H7 (cell line): Measurements from ENCODE around the gene FEM1C. TPM values are rescaled to one million over a fixed set of nuclear protein-coding genes. Genes with fewer than 3 reads are reported as not detected.

Experiments used
- DNase-seq: peaks from one replicate; pipeline ENCODE4 v3.0.0; 2012
- H3K27me3 ChIP-seq: 2 replicates; pipeline ENCODE4 v1.6.0; 2011; ENCODE audit warnings: mild to moderate bottlenecking, low read length; ENCODE audit not compliant: control insufficient read depth, insufficient read depth
- H3K36me3 ChIP-seq: replicated peaks from 2 replicates; pipeline ENCODE4 v1.5.1; 2011; ENCODE audit warnings: low read length; ENCODE audit not compliant: control insufficient read depth, insufficient read depth
- H3K4me3 ChIP-seq: 2 replicates; pipeline ENCODE4 v1.5.1; 2011; ENCODE audit warnings: low read depth, mild to moderate bottlenecking, control low read depth, low read length, moderate library complexity; ENCODE audit not compliant: insufficient read depth
- total RNA-seq: library from RNA; depleted of rRNA; stranded (reverse); fragments of >200 nt; shearing (Covaris generic); gene quantifications from 2 replicates; pipeline ENCODE4 v1.2.3, GENCODE V29; 2014

FEM1C gene
- total RNA-seq, 1 experiment from 2014 or later, result 8.7 TPM

- Histone ChIP-seq H3K27me3 (no peaks in the 10 kb centered on the region), H3K36me3 (peaks cover 3% of the 10 kb centered on the region; the same call in 1 of the 2 replicates), H3K4me3 (peak overlapping the region; percentile 55)
- DNase-seq, result no peak
Observed at GRCh38 chr5:115544043-115544435, 536 bp downstream of the FEM1C start.

DNA sequence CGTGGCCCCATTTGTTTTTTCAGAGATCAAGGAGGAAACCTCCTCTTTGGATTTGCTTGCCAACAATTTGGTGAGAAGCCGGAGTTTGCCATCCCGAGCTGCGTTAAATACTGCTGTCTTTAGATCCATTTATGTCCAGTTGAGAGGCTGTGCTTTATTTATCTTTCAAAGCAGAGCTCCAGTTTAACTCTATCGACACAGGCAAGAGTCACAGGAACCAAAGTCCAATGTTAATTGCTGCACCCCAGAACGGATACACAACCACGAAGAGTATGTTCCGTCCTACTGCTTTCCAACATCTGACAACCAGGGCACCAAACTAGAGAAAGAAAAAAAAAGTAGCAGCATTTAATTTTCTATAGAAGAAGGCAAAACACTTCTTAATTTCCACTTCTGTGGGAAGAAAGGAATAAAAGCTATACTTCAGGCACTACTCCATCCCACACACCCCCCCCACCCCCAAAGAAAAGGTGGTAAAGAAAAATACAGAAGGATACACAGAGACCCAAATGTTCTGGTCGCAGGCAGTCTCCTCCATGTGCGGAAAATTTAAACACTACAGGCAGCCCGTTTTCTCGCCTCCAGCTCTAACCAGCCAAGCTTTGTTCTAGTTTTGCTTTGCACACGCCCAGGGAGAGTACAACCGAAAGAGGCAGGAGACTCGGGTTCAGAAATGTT is 1.1 kb downstream of the FEM1C start:
- Histone ChIP-seq H3K27me3 (no peaks in the 10 kb centered on the region), H3K36me3 (peaks cover 3% of the 10 kb centered on the region), H3K4me3 (peak overlapping the region; percentile 55)
- peak; percentile 11 for DNase-seq

- H3K36me3 ChIP-seq, result peaks cover 3% of the 10 kb centered on the region
- DNase-seq, result peak; percentile 2
- peak overlapping the region; percentile 55 for H3K4me3 ChIP-seq
- no peaks in the 10 kb centered on the region for H3K27me3 ChIP-seq
Observed at GRCh38 chr5:115542651-115543364, 1.8 kb downstream of the FEM1C start.

GRCh38 chr5:115542086-115542485 is 2.5 kb downstream of the FEM1C start:
- H3K36me3 ChIP-seq, result peaks cover 3% of the 10 kb centered on the region
- DNase-seq, result no peak
- H3K27me3 ChIP-seq, result no peaks in the 10 kb centered on the region
- no peak overlapping the region for H3K4me3 ChIP-seq

DNA sequence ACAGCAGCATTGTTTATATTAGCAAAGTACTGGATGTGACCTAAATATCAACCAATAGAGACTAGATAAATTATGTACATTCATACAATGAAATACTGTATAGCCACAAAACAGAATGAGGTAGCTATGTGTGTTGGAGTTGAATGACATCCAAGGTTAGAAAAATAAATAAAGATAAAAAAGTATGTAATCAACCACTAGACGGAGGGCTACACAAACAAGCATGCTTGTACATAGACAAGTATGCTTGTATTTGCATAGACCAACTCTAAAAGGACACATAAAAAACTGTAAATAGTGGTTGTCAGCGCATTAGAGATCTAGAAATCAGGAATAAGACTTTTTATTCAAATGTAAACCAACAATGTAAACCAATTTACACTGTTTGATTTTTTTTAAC is 3.0 kb downstream of the FEM1C start:
- peaks cover 3% of the 10 kb centered on the region for H3K36me3 ChIP-seq
- H3K4me3 ChIP-seq, result no peak overlapping the region; the same call in 1 of the 2 replicates
- DNase-seq, result no peak
- no peaks in the 10 kb centered on the region for H3K27me3 ChIP-seq

- H3K27me3 ChIP-seq, result no peaks in the 10 kb centered on the region
- no peak for DNase-seq
- H3K36me3 ChIP-seq, result no peaks in the 10 kb centered on the region; the same call in none of the 2 replicates
- no peak overlapping the region for H3K4me3 ChIP-seq
Observed at GRCh38 chr5:115535479-115536035, 9.0 kb downstream of the FEM1C start.

- H3K27me3 ChIP-seq, result no peaks in the 10 kb centered on the region
- no peak overlapping the region for H3K4me3 ChIP-seq
- DNase-seq, result no peak
- no peaks in the 10 kb centered on the region; the same call in 1 of the 2 replicates for H3K36me3 ChIP-seq
Observed at GRCh38 chr5:115532517-115532916, 12.1 kb downstream of the FEM1C start.

DNA sequence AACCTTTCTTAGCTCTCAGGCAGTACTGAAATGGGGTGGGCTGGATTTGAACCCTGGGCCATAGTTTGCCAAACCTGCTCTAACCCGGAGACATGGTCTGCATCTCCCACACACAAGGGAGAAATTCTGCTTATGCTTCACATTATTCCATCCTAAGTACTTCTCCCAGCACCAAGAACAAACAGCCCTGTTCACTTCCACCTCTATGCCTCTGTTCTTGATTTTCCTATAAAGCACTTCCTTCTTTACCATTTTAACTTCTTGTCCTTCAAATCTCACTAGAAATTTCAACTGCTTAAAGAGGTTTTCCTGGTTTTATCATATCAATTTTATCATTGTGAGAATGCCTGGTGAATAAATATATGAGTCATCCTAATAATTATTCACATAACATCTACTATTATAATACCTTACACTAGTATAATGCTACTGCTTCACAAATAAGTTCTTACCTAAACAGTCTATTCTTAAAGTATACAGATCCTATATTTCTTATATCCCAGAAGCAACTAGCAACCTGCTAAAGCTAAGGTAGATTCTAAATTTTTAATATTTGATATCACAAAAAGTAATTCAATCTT is 12.7 kb downstream of the FEM1C start:
- H3K27me3 ChIP-seq, result no peaks in the 10 kb centered on the region
- no peaks in the 10 kb centered on the region; the same call in 1 of the 2 replicates for H3K36me3 ChIP-seq
- DNase-seq, result no peak
- no peak overlapping the region for H3K4me3 ChIP-seq

DNA sequence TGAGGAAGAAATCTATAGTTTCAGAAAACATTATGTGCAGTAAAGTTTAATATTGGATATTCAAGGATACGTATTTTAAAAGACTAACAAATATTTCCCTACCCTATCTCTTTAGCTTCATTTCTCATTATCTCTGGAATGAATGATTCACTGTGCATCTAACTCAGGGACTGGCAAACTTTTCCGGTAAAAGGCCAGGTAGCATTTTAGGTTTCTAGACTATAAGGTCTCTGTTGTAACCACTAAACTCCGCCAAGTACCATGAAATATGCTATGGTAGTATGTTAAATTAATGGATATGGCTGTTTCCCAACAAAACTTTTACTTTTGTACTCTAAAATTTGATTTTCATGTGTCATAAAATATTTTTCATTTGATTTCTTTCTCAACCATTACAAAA is 13.2 kb downstream of the FEM1C start:
- Histone ChIP-seq H3K36me3 (no peaks in the 10 kb centered on the region; the same call in 1 of the 2 replicates), H3K27me3 (no peaks in the 10 kb centered on the region), H3K4me3 (no peak overlapping the region)
- DNase-seq, result no peak

GRCh38 chr5:115530426-115530825 is 14.1 kb downstream of the FEM1C start:
- H3K36me3 ChIP-seq, result no peaks in the 10 kb centered on the region
- DNase-seq, result no peak
- H3K27me3 ChIP-seq, result no peaks in the 10 kb centered on the region
- no peak overlapping the region for H3K4me3 ChIP-seq

- no peaks in the 10 kb centered on the region for H3K27me3 ChIP-seq
- H3K4me3 ChIP-seq, result no peak overlapping the region
- no peak for DNase-seq
- peaks cover 8% of the 10 kb centered on the region for H3K36me3 ChIP-seq
Observed at GRCh38 chr5:115526604-115527003, 18.0 kb downstream of the FEM1C start.

DNA sequence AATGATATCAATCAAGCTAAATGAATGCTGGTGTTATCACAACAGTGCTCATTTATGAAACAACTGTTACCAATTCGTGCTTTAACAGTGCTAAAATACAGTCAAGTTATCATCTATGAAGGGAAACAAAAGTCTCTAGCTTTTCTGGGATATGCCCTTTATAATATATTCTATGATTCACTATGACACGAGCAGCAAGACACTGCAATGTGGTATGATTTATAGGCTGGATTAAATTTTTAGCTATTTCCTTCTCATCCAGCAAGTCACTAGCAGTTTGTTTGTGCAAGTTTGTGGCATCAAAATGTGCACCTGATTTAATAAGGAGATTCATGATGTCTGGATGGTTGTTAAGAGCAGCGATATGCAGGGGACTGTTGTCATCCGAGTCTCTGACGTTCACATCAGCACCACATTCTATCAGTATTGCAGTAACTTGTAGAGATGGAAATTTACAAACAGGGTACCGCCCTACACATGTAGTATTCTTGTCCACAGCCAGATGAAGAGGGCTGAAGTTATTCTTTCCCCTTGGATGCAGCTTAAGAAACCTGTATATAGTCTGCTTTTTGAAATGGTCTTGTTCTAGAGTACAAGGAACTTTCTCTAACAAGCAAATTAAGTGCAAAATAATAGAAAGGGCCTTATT is 20.3 kb downstream of the FEM1C start:
- H3K36me3 ChIP-seq, result peaks cover 8% of the 10 kb centered on the region
- no peak overlapping the region for H3K4me3 ChIP-seq
- no peak for DNase-seq
- H3K27me3 ChIP-seq, result no peaks in the 10 kb centered on the region

DNA sequence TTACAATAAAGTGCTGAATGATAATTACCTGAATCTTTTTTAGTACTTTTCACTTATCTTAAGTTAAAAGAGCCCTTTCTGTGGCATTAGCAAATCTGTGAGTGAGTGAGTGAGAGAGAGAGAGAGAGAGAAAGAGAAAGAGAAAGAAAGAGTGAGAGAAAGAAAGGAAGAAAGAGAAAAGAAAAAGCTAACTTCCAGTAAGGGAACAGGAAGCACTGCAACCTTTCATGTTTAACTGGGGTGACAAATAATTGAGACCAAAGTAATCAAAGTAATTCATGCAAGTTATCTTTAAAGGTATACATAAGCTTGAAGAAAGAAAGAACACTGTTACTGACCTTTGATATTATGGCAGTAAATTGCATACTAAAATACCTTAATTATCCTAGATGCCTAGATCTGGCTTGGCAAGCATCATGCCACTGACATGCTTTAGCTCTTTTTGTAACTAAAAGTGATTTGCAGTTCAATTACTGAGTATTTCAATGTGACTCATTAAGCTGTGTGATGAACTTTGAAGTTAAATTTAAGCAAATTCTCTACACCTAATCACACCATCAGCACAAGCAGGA is 21.7 kb downstream of the FEM1C start:
- no peaks in the 10 kb centered on the region for H3K27me3 ChIP-seq
- H3K36me3 ChIP-seq, result peaks cover 8% of the 10 kb centered on the region
- DNase-seq, result no peak
- H3K4me3 ChIP-seq, result no peak overlapping the region

- Histone ChIP-seq H3K36me3 (peaks cover 6% of the 10 kb centered on the region), H3K4me3 (no peak overlapping the region), H3K27me3 (no peaks in the 10 kb centered on the region)
- DNase-seq, result no peak
Observed at GRCh38 chr5:115520191-115520590, 24.4 kb downstream of the FEM1C start.
